H9 (cell line): ENCODE measurements around the gene PHACTR1. TPM values are rescaled to one million over a fixed set of nuclear protein-coding genes. Genes with fewer than 3 reads are reported as not detected.

Experiments used
- DNase-seq: peaks from one replicate; pipeline ENCODE4 v3.0.0-alpha.2; 2017
- H2AFZ ChIP-seq: one replicate; pipeline ENCODE4 v1.6.1; 2013; ENCODE audit warnings: mild to moderate bottlenecking, low read length, control low read depth, moderate library complexity
- H2AK5ac ChIP-seq: 2 replicates; pipeline ENCODE4 v1.6.1; 2013; ENCODE audit warnings: low read length, control low read depth, mixed read lengths; ENCODE audit not compliant: insufficient read length
- H2BK120ac ChIP-seq: one replicate; pipeline ENCODE4 v1.6.1; 2013; ENCODE audit warnings: low read depth, mild to moderate bottlenecking, low read length, control low read depth, inconsistent platforms; ENCODE audit not compliant: poor library complexity, severe bottlenecking
- H2BK12ac ChIP-seq: 2 replicates; pipeline ENCODE4 v1.6.1; 2013; ENCODE audit warnings: low read length, control low read depth, mixed read lengths, low read depth; ENCODE audit not compliant: insufficient read length
- H2BK15ac ChIP-seq: 2 replicates; pipeline ENCODE4 v1.6.1; 2013; ENCODE audit warnings: low read depth, low read length, control low read depth
- H2BK20ac ChIP-seq: one replicate; pipeline ENCODE4 v1.6.1; 2013; ENCODE audit warnings: low read depth, mild to moderate bottlenecking, low read length, control low read depth, inconsistent platforms; ENCODE audit not compliant: poor library complexity, severe bottlenecking
- H2BK5ac ChIP-seq: 2 replicates; pipeline ENCODE4 v1.6.1; 2013; ENCODE audit warnings: low read length, control low read depth, mixed read lengths; ENCODE audit not compliant: insufficient read length
- H3K14ac ChIP-seq: 2 replicates; pipeline ENCODE4 v1.6.1; 2013; ENCODE audit warnings: low read length, control low read depth; ENCODE audit not compliant: insufficient read depth
- H3K18ac ChIP-seq: 2 replicates; pipeline ENCODE4 v1.6.1; 2013; ENCODE audit warnings: low read depth, mild to moderate bottlenecking, mixed read lengths, low read length, control low read depth; ENCODE audit not compliant: insufficient read length
- H3K23ac ChIP-seq: 2 replicates; pipeline ENCODE4 v1.6.1; 2013; ENCODE audit warnings: low read length, control low read depth, mixed read lengths, low read depth; ENCODE audit not compliant: insufficient read length
- H3K23me2 ChIP-seq: 2 replicates; pipeline ENCODE4 v1.6.1; 2013; ENCODE audit warnings: low read depth, mild to moderate bottlenecking, mixed read lengths, low read length, control low read depth; ENCODE audit not compliant: insufficient read length, poor library complexity, severe bottlenecking
- H3K27ac ChIP-seq: 2 replicates; pipeline ENCODE4 v1.5.1; 2013; ENCODE audit warnings: low read length, control low read depth, mixed read lengths, low read depth; ENCODE audit not compliant: insufficient read length
- H3K27me3 ChIP-seq: 2 replicates; pipeline ENCODE4 v1.6.1; 2013; ENCODE audit warnings: low read length, control low read depth, inconsistent platforms; ENCODE audit not compliant: insufficient read depth
- H3K4ac ChIP-seq: 2 replicates; pipeline ENCODE4 v1.6.1; 2013; ENCODE audit warnings: low read depth, mild to moderate bottlenecking, control low read depth, inconsistent platforms, low read length, moderate library complexity
- H3K4me1 ChIP-seq: 2 replicates; pipeline ENCODE4 v1.6.1; 2013; ENCODE audit warnings: low read length, control low read depth, inconsistent platforms; ENCODE audit not compliant: insufficient read depth
- H3K4me2 ChIP-seq: 2 replicates; pipeline ENCODE4 v1.6.1; 2013; ENCODE audit warnings: low read length, control low read depth, mixed read lengths; ENCODE audit not compliant: insufficient read length, insufficient read depth
- H3K56ac ChIP-seq: 2 replicates; pipeline ENCODE4 v1.6.1; 2013; ENCODE audit warnings: low read depth, mild to moderate bottlenecking, mixed read lengths, low read length, control low read depth; ENCODE audit not compliant: insufficient read length
- H3K79me1 ChIP-seq: 2 replicates; pipeline ENCODE4 v1.6.1; 2013; ENCODE audit warnings: low read depth, mild to moderate bottlenecking, moderate library complexity, low read length, control low read depth, inconsistent platforms; ENCODE audit not compliant: insufficient read depth, poor library complexity, severe bottlenecking
- H3K79me2 ChIP-seq: 2 replicates; pipeline ENCODE4 v1.6.1; 2013; ENCODE audit warnings: low read length, control low read depth, inconsistent platforms; ENCODE audit not compliant: insufficient read depth
- H3K9ac ChIP-seq: 2 replicates; pipeline ENCODE4 v1.6.1; 2013; ENCODE audit warnings: low read length, control low read depth, mixed read lengths; ENCODE audit not compliant: insufficient read length; ENCODE audit errors: extremely low read depth
- H3K9me3 ChIP-seq: one replicate; pipeline ENCODE4 v1.6.1; 2013; ENCODE audit warnings: low read depth, low read length, inconsistent platforms; ENCODE audit not compliant: control insufficient read depth
- H3T11ph ChIP-seq: one replicate; pipeline ENCODE4 v1.6.1; 2013; ENCODE audit warnings: mild to moderate bottlenecking, low read length, control low read depth, inconsistent platforms
- H4K20me1 ChIP-seq: one replicate; pipeline ENCODE4 v1.6.1; 2013; ENCODE audit not compliant: control insufficient read depth, insufficient read length, insufficient read depth
- H4K5ac ChIP-seq: 2 replicates; pipeline ENCODE4 v1.6.1; 2013; ENCODE audit warnings: low read depth, mild to moderate bottlenecking, mixed read lengths, low read length, control low read depth; ENCODE audit not compliant: insufficient read length
- H4K8ac ChIP-seq: replicated peaks from 2 replicates; pipeline ENCODE4 v1.6.1; 2013; ENCODE audit warnings: low read length, control low read depth, mixed read lengths, low read depth; ENCODE audit not compliant: insufficient read length
- H4K91ac ChIP-seq: 2 replicates; pipeline ENCODE4 v1.6.1; 2013; ENCODE audit warnings: low read depth, mild to moderate bottlenecking, moderate library complexity, mixed read lengths, low read length, control low read depth; ENCODE audit not compliant: insufficient read length
- H3K27ac Mint-ChIP-seq, 3 experiments: 2 replicates in 2 of 3; 3 replicates in 1 of 3; pipeline ENCODE4 v1.8.0; 2020 to 2021; ENCODE audit warnings: mixed read lengths in 3 of 3, mild to moderate bottlenecking in 1 of 3, moderate library complexity in 1 of 3
- H3K27me3 Mint-ChIP-seq: 2 replicates; pipeline ENCODE4 v1.8.0; 2021; ENCODE audit warnings: low read depth, mild to moderate bottlenecking, moderate library complexity, mixed read lengths
- H3K36me3 Mint-ChIP-seq, 3 experiments: 2 replicates in 2 of 3; 3 replicates in 1 of 3; pipeline ENCODE4 v1.8.0; 2020 to 2021; ENCODE audit warnings: low read depth in 3 of 3, mixed read lengths in 3 of 3; ENCODE audit not compliant: insufficient read depth in 1 of 3
- H3K4me1 Mint-ChIP-seq, 2 experiments: 2 replicates each; pipeline ENCODE4 v1.8.0; 2020; ENCODE audit warnings: mixed read lengths in 2 of 2
- H3K4me3 Mint-ChIP-seq, 2 experiments: 2 replicates in 1 of 2; 3 replicates in 1 of 2; pipeline ENCODE4 v1.8.0; 2020 to 2021; ENCODE audit warnings: mild to moderate bottlenecking in 2 of 2, mixed read lengths in 2 of 2, moderate library complexity in 1 of 2
- H3K9me3 Mint-ChIP-seq, 2 experiments: 2 replicates in 1 of 2; 3 replicates in 1 of 2; pipeline ENCODE4 v1.8.0; 2020; ENCODE audit warnings: mild to moderate bottlenecking in 2 of 2, mixed read lengths in 2 of 2, moderate library complexity in 1 of 2
- WGBS: extraction: QIAGEN DNeasy Blood & Tissue Kit; methylation state at CpG from one replicate; pipeline ENCODE4 v1.1.7; 2013; ENCODE audit warnings: missing lambda C conversion rate, low lambda C conversion rate, mixed read lengths; ENCODE audit not compliant: insufficient read length; ENCODE audit errors: extremely low coverage; 5-methylcytosine and 5-hydroxymethylcytosine counted together
- total RNA-seq: library from RNA; stranded (reverse); gene quantifications from 2 replicates; pipeline ENCODE4 v1.2.1, GENCODE V29; 2021
- TF ChIP-seq, protein P1 (sequence below): fragments of 200-600 bp; sonication (generic); conservative IDR thresholded peaks from 3 replicates; pipeline ENCODE4 v1.8.0; 2021; ENCODE audit warnings: antibody characterized with exemption, mild to moderate bottlenecking

The PHACTR1 gene
- total RNA-seq, 1 experiment from 2014 or later: 15.9 TPM

DNA sequence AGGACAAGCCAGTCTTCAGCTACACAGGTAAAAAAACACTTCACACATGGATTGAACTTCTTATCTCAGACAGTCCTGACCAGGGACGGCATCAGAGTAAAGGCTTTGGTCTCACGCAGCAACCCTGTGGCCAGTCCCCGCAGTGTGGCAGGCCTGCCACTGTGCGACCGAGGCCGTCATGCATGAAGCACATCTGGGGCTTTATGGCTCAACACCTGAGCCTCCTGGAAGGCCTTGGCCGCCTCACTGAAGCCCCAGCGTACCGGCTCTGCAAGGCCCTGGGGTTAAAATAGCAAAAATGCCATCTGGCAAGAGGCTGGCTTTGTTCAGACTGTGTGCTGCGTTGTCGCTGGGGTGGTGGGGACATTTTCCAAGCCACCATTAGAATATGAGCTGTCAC, 579.0 kb downstream of the PHACTR1 start:
- H3K9me3 ChIP-seq: no peaks in the 10 kb centered on the region
- H3T11ph ChIP-seq: no peak overlapping the region
- H2BK5ac ChIP-seq: no peak overlapping the region
- H2BK20ac ChIP-seq: no peak overlapping the region
- no CpG with 5 or more reads among the region's 11 CpGs for WGBS
- H2BK15ac ChIP-seq: no peak overlapping the region
- H3K4me1 ChIP-seq: no peaks in the 10 kb centered on the region
- no peak overlapping the region for H3K56ac ChIP-seq
- H3K9ac ChIP-seq: no peak overlapping the region
- no peak overlapping the region for H2AFZ ChIP-seq
- H3K27me3 ChIP-seq: no peaks in the 10 kb centered on the region
- H2AK5ac ChIP-seq: no peak overlapping the region
- H4K8ac ChIP-seq: no peak overlapping the region
- no peak overlapping the region for H3K23ac ChIP-seq
- Mint-ChIP-seq H3K27me3 (no peaks in the 10 kb centered on the region), H3K4me1 (peaks cover 0 to 3% of the 10 kb centered on the region in 2 experiments; a peak in 1 of 4 replicates), H3K4me3 (no peak overlapping the region), H3K36me3 (peaks cover 26 to 68% (median 53%) of the 10 kb centered on the region in 3 experiments; a peak in 6 of 7 replicates), H3K9me3 (no peaks in the 10 kb centered on the region), H3K27ac (no peak overlapping the region; a peak in 1 of 7 replicates)
- no peaks in the 10 kb centered on the region for H4K20me1 ChIP-seq
- no peak overlapping the region for H4K91ac ChIP-seq
- H3K23me2 ChIP-seq: no peaks in the 10 kb centered on the region
- H3K4me2 ChIP-seq: no peak overlapping the region
- H3K27ac ChIP-seq: no peak overlapping the region
- H3K79me2 ChIP-seq: no peaks in the 10 kb centered on the region
- H3K14ac ChIP-seq: no peak overlapping the region
- DNase-seq: no peak
- no peaks in the 10 kb centered on the region for H3K79me1 ChIP-seq
- H2BK12ac ChIP-seq: no peak overlapping the region
- H2BK120ac ChIP-seq: no peak overlapping the region
- TF ChIP-seq, protein P1, sequence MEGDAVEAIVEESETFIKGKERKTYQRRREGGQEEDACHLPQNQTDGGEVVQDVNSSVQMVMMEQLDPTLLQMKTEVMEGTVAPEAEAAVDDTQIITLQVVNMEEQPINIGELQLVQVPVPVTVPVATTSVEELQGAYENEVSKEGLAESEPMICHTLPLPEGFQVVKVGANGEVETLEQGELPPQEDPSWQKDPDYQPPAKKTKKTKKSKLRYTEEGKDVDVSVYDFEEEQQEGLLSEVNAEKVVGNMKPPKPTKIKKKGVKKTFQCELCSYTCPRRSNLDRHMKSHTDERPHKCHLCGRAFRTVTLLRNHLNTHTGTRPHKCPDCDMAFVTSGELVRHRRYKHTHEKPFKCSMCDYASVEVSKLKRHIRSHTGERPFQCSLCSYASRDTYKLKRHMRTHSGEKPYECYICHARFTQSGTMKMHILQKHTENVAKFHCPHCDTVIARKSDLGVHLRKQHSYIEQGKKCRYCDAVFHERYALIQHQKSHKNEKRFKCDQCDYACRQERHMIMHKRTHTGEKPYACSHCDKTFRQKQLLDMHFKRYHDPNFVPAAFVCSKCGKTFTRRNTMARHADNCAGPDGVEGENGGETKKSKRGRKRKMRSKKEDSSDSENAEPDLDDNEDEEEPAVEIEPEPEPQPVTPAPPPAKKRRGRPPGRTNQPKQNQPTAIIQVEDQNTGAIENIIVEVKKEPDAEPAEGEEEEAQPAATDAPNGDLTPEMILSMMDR: no peak
- no peak overlapping the region for H3K4ac ChIP-seq
- no peak overlapping the region for H4K5ac ChIP-seq
- H3K18ac ChIP-seq: no peak overlapping the region
